ENCODE data around the gene TGM2. TPM values are rescaled to one million over a fixed set of nuclear protein-coding genes. Genes with fewer than 3 reads are reported as not detected.

The TGM2 gene
- total RNA-seq, 1 donor = 0.73 TPM

DNA sequence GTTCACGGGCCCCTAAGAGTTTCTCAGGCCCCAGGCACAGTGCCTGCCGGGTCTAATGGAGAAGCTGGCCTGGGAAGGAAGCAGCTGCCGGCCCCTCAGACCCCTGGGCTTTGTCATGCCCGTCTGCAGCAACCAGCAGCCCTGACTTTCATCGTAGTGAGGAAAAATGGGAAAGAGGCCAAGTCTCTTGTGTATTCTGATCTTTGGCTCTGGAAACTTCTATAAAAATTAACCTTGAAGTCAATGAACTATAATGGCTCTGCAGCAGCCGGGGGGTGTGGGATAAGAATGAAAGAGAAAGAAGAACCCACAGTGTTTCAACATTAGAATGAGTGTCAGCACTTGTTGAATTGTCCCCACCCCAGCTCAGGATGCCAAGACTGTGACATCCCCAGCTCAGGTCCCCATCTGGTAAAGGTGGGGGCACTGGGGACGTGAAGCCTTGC is 12.9 kb downstream of the TGM2 start:
- H3K4me1 ChIP-seq (ENCODE audit: insufficient read depth, low read length) = peaks cover 38% of the 10 kb centered on the region
- H3K27me3 ChIP-seq (ENCODE audit: insufficient read depth, low read length) = no peaks in the 10 kb centered on the region
- H3K4me3 ChIP-seq (ENCODE audit: low read length) = no peak overlapping the region
- H3K9me3 ChIP-seq (ENCODE audit: low read depth, low read length) = no peaks in the 10 kb centered on the region

DNA sequence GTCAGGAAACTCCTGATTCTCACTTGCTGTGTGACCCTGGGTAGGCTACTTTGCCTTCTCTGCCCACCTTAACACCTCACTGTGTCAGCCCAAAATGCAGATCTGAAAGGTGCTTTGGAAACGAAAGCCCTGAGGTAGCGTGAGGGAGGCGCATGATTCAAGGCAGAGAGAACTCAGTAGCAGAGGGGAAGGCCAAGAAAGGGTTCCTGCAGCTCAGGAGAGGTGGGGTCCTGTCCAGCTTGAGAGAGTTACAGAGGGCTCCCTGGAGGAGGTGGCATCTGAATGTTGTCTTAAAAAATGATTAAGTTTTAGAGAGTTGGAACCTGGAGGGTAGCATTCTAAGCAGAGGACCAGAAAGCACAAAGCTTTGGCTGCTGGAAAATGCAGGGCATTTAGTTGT is 13.6 kb downstream of the TGM2 start:
- H3K9me3 ChIP-seq (ENCODE audit: low read depth, low read length) = no peaks in the 10 kb centered on the region
- H3K27me3 ChIP-seq (ENCODE audit: insufficient read depth, low read length) = no peaks in the 10 kb centered on the region
- peaks cover 38% of the 10 kb centered on the region for H3K4me1 ChIP-seq (ENCODE audit: insufficient read depth, low read length)
- no peak overlapping the region for H3K4me3 ChIP-seq (ENCODE audit: low read length)

DNA sequence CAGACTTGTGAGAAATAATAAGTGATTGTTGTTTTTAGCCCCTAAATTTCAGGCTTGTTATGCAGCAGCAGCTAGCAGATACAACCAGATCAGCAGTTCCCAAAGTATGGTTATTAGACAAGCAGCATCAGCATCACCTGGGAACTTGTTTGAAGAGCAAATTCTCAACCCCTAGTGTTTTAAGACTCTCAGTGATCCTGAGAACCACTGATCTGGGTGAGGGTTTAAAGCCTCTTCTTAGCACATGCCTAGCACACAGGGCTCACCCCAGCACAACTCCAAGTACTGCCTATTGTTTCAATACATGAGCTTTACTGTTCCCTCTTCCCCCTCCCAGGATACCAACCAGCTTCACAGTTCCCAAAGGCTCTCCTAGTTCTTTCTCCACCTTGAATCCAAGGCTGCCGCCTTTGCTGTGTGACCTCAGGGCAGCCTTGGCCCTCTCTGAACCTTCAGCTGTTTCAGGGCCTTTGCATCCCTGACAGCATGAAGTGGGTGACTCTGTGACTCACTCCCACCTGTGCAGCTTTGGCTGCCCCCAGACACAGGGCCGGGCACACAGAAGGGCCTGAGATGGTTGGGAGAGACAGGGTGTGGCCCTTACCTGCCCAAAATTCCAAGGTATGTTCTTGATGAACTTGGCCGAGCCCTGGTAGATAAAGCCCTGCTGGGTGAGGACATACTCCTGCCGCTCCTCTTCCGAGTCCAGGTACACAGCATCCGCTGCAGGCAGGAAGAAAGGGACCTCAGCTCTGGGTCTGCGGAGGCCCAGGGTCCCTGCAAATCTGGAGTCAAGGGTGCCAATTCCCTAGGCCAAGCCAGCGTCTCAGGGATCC is 14.5 kb downstream of the TGM2 start:
- Histone ChIP-seq H3K4me1 (ENCODE audit: insufficient read depth, low read length) (peaks cover 39% of the 10 kb centered on the region), H3K27me3 (ENCODE audit: insufficient read depth, low read length) (no peaks in the 10 kb centered on the region), H3K4me3 (ENCODE audit: low read length) (no peak overlapping the region), H3K9me3 (ENCODE audit: low read depth, low read length) (no peaks in the 10 kb centered on the region)

DNA sequence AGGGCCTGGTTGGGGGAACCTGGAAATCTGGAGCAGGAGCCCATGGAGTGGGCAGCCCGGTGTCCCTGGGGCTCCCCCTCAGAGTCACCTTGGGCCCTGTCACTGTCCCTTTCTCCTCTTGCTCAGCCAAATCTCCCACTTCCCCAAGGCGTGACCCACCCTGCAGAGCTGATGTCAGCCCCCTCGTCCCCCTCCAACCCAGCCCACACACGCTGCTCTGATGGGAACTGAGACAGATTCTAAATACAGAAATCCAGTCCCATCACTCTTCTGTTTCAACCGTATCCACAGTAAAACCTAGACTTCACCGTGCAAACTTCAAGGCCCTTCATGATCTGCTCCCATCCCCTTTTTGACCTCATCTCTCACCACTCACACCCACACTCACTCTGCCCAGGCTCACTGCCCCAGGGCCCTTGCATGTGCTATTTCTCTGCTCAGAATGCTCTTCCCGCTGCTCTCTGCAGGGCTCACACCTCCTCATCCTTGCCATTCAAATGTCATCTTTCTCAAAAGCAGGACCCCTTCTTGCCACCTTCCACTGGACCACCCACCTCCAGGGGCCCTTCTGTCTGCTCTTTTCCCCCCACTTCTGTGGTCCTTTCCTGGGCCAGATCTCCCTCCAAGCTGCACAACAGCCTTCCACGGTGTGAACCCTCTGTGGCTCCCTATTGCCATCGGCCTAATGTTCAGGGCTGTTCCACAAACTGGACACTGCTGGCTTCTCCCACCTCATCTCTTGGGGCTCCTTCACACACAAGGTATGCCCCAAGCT is 16.6 kb downstream of the TGM2 start:
- H3K27me3 ChIP-seq (ENCODE audit: insufficient read depth, low read length) = no peaks in the 10 kb centered on the region
- no peak overlapping the region for H3K4me3 ChIP-seq (ENCODE audit: low read length)
- no peaks in the 10 kb centered on the region for H3K9me3 ChIP-seq (ENCODE audit: low read depth, low read length)
- peaks cover 55% of the 10 kb centered on the region for H3K4me1 ChIP-seq (ENCODE audit: insufficient read depth, low read length)

DNA sequence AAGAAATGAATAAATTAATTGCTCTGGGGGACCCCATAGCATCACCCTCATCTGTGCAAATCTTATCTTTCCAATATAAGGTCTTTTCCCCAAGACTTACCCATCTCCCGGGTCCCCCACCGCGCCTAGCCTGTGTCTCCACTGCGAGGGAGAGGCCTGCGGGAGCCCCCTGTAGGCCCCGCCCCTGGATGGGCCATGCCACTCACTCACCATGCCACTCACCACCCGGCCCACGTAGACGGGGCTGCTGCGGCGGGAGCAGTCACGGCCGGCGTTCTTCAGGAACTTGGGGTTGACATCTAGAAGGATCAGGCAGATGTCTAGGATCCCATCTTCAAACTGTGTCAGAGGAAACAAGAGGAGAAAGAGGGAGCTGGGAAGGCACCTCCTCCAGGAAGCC is 17.3 kb downstream of the TGM2 start:
- no peaks in the 10 kb centered on the region for H3K27me3 ChIP-seq (ENCODE audit: insufficient read depth, low read length)
- H3K4me3 ChIP-seq (ENCODE audit: low read length) = no peak overlapping the region
- peaks cover 51% of the 10 kb centered on the region for H3K4me1 ChIP-seq (ENCODE audit: insufficient read depth, low read length)
- no peaks in the 10 kb centered on the region for H3K9me3 ChIP-seq (ENCODE audit: low read depth, low read length)

DNA sequence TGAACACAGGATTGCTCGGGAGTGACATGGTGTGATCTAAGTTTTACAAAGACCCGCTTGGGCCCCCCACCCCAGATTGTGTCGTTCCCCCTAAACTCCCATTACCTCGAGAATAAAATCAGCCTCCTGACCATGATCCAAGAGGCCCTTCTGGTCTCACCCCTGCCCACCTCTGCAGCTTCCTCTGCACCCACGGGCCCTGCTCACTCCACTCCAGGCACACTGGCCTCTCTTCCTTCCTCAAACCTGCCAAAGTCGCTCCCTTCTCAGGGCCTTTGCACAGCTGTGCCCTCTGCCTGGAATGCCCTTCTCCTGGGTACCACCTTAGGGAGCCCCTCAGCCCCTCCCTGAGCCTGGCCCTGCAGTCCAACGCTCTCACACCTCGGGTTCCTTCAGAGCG is 17.9 kb downstream of the TGM2 start:
- H3K4me1 ChIP-seq (ENCODE audit: insufficient read depth, low read length) = peaks cover 45% of the 10 kb centered on the region
- H3K27me3 ChIP-seq (ENCODE audit: insufficient read depth, low read length) = no peaks in the 10 kb centered on the region
- no peak overlapping the region for H3K4me3 ChIP-seq (ENCODE audit: low read length)
- no peaks in the 10 kb centered on the region for H3K9me3 ChIP-seq (ENCODE audit: low read depth, low read length)

DNA sequence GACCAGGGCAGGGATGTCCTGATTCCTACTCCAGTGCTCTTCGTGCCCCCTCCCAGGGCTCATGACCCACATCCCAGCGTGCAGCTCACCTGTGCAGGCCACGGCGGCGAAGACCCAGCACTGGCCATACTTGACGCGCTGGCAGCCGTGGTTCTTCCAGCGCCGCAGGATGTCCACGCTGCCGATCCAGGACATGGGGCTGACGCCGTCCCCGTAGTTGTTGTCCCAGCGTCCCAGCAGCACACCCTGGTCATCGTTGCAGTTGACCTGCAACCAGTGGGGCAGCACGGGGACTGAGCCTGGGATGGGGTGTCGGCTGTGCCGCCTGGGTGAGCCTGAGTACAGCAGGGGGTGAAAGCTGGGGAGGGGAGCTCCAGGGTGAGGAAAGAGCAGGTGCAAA is 18.4 kb downstream of the TGM2 start:
- no peaks in the 10 kb centered on the region for H3K27me3 ChIP-seq (ENCODE audit: insufficient read depth, low read length)
- no peaks in the 10 kb centered on the region for H3K9me3 ChIP-seq (ENCODE audit: low read depth, low read length)
- peaks cover 40% of the 10 kb centered on the region for H3K4me1 ChIP-seq (ENCODE audit: insufficient read depth, low read length)
- H3K4me3 ChIP-seq (ENCODE audit: low read length) = no peak overlapping the region

DNA sequence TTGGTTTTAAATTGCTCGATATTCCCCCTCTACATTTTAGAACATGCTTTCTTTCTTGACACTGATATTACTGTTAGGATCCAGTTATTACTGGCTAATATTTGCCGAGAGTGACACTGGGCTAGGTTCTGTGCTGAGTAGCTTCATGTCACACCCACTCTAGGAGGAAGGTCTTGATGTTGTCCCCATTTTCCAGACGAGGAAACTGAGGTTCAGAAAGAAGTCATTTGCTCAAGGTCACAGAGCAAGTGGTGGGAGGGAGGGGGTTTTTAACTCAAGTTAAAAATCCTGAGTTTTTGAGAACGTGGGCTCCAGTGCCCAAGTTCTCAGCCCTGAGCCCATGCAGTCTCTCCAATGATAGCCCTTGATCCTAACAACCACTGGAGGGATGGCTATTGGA is 18.9 kb downstream of the TGM2 start:
- Histone ChIP-seq H3K9me3 (ENCODE audit: low read depth, low read length) (no peaks in the 10 kb centered on the region), H3K4me1 (ENCODE audit: insufficient read depth, low read length) (peaks cover 36% of the 10 kb centered on the region), H3K4me3 (ENCODE audit: low read length) (no peak overlapping the region), H3K27me3 (ENCODE audit: insufficient read depth, low read length) (no peaks in the 10 kb centered on the region)

DNA sequence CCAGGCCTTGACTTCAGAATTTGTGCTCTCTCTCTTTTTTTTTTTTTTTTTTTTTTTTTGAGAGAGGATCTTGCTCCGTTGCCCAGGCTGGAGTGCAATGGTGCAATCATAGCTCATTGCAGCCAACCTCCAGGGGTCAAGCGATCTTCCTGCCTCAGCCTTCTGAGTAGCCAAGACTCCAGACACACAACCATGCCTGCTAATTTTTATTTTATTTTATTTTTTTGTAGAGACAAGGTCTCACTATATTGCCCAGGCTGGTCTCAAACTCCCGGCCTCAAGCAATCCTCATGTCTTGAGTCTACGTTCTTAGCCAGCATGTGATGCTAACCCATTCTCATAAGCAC is 19.4 kb downstream of the TGM2 start:
- Histone ChIP-seq H3K4me1 (ENCODE audit: insufficient read depth, low read length) (peaks cover 36% of the 10 kb centered on the region), H3K4me3 (ENCODE audit: low read length) (no peak overlapping the region)

DNA sequence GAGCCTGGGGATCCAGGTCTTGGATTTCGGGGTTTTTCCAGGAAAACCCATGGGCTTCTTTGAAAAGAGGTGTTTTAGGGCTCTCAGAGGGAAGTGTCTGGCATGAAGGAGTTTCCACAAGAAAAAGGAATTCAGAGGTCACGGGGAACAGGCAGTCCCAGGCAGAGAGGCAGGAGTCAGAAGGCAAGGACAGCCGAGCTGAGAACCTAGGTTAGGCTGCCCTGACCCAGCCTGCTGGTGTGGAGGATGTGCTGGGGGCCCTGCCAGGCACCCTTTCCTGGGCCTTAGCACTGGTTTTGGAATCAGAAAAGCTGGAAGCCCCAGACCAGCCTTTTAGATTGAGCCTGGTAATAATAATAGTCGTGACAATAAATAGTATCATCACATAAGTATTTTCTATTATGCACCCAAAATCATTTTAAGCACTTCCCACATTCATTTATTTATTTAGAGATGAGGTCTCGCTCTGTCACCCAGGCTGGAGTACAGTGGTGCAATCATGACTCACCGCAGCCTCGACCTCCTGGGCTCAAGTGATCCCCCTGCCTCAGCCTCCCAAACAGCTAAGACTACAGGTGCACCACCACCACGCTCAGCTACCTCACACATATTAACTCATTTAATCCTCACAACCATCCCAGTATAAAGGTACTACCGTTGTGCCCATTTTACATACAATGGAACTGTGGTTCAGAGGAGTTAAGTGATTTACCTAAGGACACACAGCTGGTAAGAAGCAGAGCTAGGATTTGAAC is 19.9 kb downstream of the TGM2 start:
- peaks cover 39% of the 10 kb centered on the region for H3K4me1 ChIP-seq (ENCODE audit: insufficient read depth, low read length)
- H3K4me3 ChIP-seq (ENCODE audit: low read length) = no peak overlapping the region
- no peaks in the 10 kb centered on the region for H3K27me3 ChIP-seq (ENCODE audit: insufficient read depth, low read length)
- H3K9me3 ChIP-seq (ENCODE audit: low read depth, low read length) = no peaks in the 10 kb centered on the region

More for the DNA sequence above, 19.4 kb downstream of the TGM2 start:
- no peaks in the 10 kb centered on the region for H3K9me3 ChIP-seq (ENCODE audit: low read depth, low read length)
- no peaks in the 10 kb centered on the region for H3K27me3 ChIP-seq (ENCODE audit: insufficient read depth, low read length)

DNA sequence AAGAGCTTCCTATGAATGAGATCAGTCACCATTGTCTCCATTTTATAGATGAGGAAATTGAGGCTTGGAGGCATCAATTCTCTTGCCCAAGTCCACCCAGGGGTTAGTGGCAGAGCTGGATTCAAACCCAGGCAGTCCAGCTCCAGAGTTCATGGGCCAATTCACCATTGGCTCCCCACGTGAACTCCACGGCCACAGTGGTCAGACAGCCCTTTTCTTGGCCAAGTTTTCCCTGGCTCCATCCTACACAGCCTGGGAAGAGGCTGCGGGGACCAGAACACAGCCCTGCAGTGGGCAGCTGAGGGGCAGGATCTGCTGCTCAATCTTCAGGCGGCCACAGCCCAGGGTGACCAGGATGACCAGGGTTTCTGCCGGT is 20.5 kb downstream of the TGM2 start:
- H3K9me3 ChIP-seq (ENCODE audit: low read depth, low read length) = no peaks in the 10 kb centered on the region
- peaks cover 34% of the 10 kb centered on the region for H3K4me1 ChIP-seq (ENCODE audit: insufficient read depth, low read length)
- H3K4me3 ChIP-seq (ENCODE audit: low read length) = no peak overlapping the region
- H3K27me3 ChIP-seq (ENCODE audit: insufficient read depth, low read length) = no peaks in the 10 kb centered on the region

DNA sequence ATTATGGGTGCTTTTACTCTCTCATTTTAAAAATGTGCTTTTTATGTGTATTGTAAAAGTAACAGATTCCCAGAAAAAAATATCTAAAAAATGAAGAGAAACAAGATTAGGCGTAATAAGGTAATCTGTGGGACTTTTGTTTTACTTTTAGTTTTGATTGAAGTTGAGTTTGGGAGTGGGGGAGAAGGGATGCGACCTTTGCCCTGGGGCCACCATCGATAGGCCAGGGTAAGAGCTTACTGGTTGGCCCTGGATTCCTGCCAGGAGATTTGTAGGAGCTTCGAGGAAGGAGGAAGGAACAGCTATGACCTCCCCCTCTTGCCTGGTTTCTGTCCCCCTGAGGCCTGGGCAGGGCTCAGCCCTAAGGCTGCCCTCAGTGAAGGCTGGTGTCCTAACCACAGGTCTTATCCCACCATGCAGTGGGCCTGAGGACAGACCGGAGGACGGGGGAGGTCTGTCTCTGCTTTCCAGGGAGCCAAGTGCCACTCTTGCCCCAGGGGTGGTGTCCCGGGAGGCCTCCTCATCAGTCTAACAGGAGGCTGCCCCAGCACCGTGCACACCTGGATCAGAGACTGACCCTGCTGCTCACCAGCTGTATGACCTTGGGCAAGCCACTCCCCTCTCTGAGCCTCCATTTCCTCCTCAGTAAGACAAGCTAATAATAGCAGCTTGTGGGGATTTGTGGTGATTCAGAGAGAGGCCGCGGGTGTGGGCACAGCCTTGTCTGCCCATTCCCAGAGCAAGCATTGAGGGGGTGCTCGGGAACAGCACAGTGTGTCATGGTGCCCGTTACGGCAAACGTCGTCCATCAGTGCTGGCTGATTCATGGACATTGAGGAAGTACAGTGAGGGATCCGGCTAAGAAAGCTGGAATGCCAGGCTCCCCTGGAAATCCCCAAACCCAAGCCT is 21.2 kb downstream of the TGM2 start:
- Histone ChIP-seq H3K4me1 (ENCODE audit: insufficient read depth, low read length) (peaks cover 29% of the 10 kb centered on the region), H3K9me3 (ENCODE audit: low read depth, low read length) (no peaks in the 10 kb centered on the region), H3K4me3 (ENCODE audit: low read length) (no peak overlapping the region), H3K27me3 (ENCODE audit: insufficient read depth, low read length) (no peaks in the 10 kb centered on the region)

DNA sequence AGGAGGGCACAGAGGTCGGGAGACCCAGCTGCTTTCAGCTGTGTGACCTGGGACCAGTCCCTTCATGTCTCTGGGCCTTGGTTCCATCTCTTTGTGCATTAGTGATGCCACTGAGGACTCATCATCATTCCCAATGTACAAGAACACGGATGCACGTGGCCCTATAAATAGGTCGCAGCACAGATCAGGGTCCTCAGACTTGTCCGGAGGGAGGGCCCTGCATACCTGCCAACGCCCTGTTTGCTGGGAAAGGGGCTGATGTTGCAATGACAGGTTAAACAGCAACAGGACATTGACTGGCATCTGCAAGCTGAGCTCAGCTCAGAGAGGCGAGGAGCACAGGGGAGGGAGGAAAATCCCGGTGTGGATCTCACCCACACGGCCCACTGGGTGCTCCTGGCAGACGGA is 21.8 kb downstream of the TGM2 start:
- Histone ChIP-seq H3K4me1 (ENCODE audit: insufficient read depth, low read length) (peaks cover 29% of the 10 kb centered on the region), H3K27me3 (ENCODE audit: insufficient read depth, low read length) (no peaks in the 10 kb centered on the region), H3K9me3 (ENCODE audit: low read depth, low read length) (no peaks in the 10 kb centered on the region), H3K4me3 (ENCODE audit: low read length) (no peak overlapping the region)

DNA sequence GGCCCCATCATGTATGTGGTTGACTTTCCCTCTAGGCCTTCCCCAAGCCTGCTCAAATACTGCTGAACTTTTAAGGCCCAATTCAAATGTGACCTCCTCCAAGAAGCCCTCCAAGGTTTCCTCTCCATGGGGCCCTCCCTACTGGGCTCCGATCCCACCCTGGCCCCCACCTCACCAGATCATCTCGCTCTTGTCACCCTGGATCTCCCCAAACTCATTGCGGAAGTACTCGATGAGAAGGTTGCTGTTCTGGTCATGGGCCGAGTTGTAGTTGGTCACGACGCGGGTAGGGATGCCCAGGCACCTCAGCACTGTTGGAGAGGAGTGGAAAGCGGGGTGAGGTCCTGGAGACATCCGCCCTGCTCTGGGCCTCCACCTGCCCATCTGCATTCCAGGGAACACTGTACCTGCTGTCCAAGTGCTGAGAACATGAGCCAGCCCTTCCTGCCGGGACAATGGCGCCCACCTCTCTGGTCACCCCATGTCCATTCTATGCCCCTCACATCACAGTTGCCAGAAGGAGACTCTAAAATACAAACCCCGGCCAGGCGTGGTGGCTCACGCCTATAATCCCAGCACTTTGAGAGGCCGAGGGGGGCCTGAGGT is 23.1 kb downstream of the TGM2 start:
- H3K4me1 ChIP-seq (ENCODE audit: insufficient read depth, low read length) = peaks cover 29% of the 10 kb centered on the region
- H3K27me3 ChIP-seq (ENCODE audit: insufficient read depth, low read length) = no peaks in the 10 kb centered on the region
- no peaks in the 10 kb centered on the region for H3K9me3 ChIP-seq (ENCODE audit: low read depth, low read length)
- H3K4me3 ChIP-seq (ENCODE audit: low read length) = no peak overlapping the region

All from mononuclear cell (primary cell).